H1 (cell line): Measurements from ENCODE around the gene ATP9B.

Source experiments
- CHD1 ChIP-seq: IDR thresholded peaks from 2 replicates; pipeline ENCODE4 v1.6.1; 2012; ENCODE audit warnings: low read depth, low read length, improper control_type of control experiment
- HDAC6 ChIP-seq: IDR thresholded peaks from one replicate; pipeline ENCODE4 v1.7.1; 2012; ENCODE audit warnings: low read depth, mild to moderate bottlenecking, inconsistent platforms, low read length, moderate library complexity

DNA sequence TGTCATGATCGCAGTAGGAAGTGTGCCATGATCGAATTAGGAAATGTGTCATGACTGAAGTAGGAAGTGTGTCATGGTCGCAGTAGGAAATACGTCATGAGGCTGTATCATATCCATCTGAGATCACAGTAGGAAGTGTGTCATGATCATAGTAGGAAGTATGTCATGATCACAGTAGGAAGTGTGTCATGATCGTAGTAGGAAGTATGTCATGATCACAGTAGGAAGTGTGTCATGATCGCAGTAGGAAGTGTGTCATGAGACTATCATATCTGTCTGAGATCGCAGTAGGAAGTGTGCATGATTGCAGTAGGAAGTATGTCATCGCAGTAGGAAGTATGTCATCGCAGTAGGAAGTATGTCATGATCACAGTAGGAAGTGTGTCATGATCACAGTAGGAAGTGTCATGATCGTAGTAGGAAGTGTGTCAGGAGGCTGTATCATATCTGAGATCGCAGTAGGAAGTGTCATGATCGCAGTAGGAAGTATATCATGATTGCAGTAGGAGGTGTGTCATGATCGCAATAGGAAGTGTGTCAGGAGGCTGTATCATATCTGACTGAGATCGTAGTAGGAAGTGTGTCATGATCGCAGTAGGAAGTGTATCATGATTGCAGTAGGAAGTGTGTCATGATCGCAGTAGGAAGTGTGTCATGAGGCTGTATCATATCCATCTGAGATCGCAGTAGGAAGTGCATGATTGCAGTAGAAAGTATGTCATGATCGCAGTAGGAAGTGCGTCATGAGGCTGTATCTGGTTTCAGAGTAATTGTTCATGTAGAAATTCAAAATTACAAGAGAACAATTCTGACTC lies 270.1 kb downstream of the ATP9B start:
- TF ChIP-seq HDAC6 (no peak), CHD1 (no peak)
